ENCODE data around the gene WNT7A.

GRCh38 chr3:13769422-13769821 is 110.4 kb downstream of the WNT7A start:
- TF ChIP-seq CTCF (conservative IDR thresholded peaks at IDR 0.05; ENCODE audit: low read length), result no peak
- no peak for TF ChIP-seq EZH2phosphoT487 (IDR thresholded peaks at IDR 0.05; ENCODE audit: borderline replicate concordance)
